ENCODE results near the gene MAP2K6. TPM values are rescaled to one million over a fixed set of nuclear protein-coding genes. Genes with fewer than 3 reads are reported as not detected.

Gene MAP2K6
- total RNA-seq, 1 donor from 2014 or later: 2.0 TPM

- Histone ChIP-seq H3K27me3 (ENCODE audit: low read depth) (no peaks in the 10 kb centered on the region), H3K36me3 (no peaks in the 10 kb centered on the region), H3K4me3 (no peak overlapping the region), H3K9me3 (replicated peaks) (no peaks in the 10 kb centered on the region), H3K27ac (replicated peaks) (no peak overlapping the region), H3K4me1 (peaks cover 20% of the 10 kb centered on the region)
- DNase-seq: no peak
- intact Hi-C loops (cut with micrococcal nuclease): loop anchor here (10.0 kb wide), 1 partner anchor 572 kb away; no protein-coding TSS in a partner anchor
- TF ChIP-seq, protein P1, sequence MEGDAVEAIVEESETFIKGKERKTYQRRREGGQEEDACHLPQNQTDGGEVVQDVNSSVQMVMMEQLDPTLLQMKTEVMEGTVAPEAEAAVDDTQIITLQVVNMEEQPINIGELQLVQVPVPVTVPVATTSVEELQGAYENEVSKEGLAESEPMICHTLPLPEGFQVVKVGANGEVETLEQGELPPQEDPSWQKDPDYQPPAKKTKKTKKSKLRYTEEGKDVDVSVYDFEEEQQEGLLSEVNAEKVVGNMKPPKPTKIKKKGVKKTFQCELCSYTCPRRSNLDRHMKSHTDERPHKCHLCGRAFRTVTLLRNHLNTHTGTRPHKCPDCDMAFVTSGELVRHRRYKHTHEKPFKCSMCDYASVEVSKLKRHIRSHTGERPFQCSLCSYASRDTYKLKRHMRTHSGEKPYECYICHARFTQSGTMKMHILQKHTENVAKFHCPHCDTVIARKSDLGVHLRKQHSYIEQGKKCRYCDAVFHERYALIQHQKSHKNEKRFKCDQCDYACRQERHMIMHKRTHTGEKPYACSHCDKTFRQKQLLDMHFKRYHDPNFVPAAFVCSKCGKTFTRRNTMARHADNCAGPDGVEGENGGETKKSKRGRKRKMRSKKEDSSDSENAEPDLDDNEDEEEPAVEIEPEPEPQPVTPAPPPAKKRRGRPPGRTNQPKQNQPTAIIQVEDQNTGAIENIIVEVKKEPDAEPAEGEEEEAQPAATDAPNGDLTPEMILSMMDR (IDR thresholded peaks at IDR 0.05; ENCODE audit: borderline replicate concordance): no peak
These were observed 158.2 kb downstream of the MAP2K6 start for GRCh38 chr17:69572747-69573146.

DNA sequence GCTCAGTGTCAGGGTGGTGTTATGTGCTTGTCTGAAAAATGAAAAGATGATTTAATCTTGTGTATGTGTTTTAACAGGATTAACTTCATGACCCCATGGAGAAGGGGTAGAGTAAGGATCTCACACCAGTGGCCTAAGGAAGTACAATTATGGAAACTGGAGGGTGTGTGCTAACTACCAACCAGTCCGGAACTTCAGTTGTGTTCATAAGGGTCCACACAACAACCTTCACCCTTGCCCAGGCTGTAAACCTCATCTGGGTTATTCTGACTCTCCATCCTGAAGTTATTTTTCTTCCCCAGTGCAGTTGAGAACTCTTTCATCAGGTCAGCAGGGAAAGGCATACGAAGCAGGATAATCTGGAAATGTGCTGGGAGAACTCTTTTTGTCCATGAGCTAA lies 158.9 kb downstream of the MAP2K6 start:
- H3K4me1 ChIP-seq: peaks cover 20% of the 10 kb centered on the region
- H3K27me3 ChIP-seq (ENCODE audit: low read depth): no peaks in the 10 kb centered on the region
- no peak overlapping the region for H3K27ac ChIP-seq (replicated peaks)
- no peaks in the 10 kb centered on the region for H3K36me3 ChIP-seq
- DNase-seq: no peak
- no peak overlapping the region for H3K4me3 ChIP-seq
- intact Hi-C loops (cut with micrococcal nuclease): loop anchor here (10.0 kb wide), 1 partner anchor 571 kb away; no protein-coding TSS in a partner anchor
- H3K9me3 ChIP-seq (replicated peaks): no peaks in the 10 kb centered on the region
- TF ChIP-seq, protein P1 (IDR thresholded peaks at IDR 0.05; ENCODE audit: borderline replicate concordance): no peak

DNA sequence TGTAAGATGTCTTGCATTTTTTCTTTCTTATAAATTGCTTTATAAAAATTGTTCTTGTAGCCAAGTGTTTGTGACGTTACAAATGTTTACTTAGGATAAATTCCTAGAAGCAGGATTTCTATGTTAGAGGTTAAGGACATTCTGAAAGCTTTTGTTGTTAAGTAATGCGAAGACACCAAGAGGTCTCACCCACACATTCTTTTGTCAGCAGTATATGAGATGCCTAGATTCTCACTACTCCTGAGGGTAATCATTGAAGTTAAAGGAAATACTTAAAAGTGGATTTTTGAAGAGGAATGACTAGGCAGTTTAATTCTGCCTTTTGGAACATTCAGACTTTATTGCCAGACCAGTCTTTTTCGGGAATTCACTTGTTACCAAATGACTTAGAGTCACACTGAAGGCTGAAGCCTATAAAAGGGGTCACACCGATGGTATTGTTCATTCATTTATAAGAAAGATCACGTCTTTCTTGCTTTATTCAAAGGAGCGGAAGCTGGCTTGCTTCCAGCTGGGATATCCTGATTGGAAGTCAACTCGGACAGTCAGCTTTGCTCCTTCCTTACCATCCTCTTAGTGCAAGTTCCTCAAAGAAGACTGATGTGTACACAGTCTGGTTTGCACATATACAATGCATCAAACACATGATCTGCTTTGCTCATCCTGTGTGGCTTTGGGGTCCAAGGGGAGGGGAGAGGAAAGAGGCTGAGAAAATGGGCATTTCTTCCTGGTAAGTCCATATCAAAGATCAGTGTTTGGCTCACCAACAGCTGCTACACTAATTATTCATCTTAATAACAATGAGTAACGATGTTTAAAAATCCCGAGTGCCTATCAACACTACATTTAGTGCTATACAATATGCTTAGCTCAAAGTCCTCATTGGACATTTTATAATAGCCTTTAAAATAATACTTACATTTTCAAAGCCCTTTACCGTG lies 160.0 kb downstream of the MAP2K6 start:
- H3K27ac ChIP-seq (replicated peaks): peak overlapping the region; percentile 61
- no peaks in the 10 kb centered on the region for H3K27me3 ChIP-seq (ENCODE audit: low read depth)
- no peak for DNase-seq
- no peak overlapping the region for H3K4me3 ChIP-seq
- H3K9me3 ChIP-seq (replicated peaks): no peaks in the 10 kb centered on the region
- H3K4me1 ChIP-seq: peaks cover 20% of the 10 kb centered on the region
- no peaks in the 10 kb centered on the region for H3K36me3 ChIP-seq
- TF ChIP-seq, protein P1 (IDR thresholded peaks at IDR 0.05; ENCODE audit: borderline replicate concordance): no peak
- intact Hi-C loops (cut with micrococcal nuclease): loop anchor here (10.0 kb wide), 1 partner anchor 570 kb away; no protein-coding TSS in a partner anchor

DNA sequence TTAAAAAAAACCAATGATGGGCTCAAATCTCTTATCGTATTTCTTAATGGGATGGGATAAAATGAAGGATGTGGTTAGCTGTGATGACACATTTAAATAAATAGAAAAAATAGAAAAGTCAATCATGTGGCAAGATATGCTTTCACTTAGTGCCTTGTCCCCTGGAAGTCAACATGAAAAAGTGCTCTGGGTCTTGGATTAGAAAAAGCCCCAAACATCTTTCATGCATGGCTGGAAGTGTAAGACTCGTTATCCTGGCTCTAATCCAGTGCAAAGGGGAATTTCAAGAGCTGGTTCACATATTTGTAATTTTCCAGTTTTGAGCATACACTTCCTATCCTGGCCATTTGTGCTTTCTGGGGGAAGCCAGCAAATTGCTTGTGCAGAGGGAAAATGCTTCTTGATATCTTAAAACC lies 160.9 kb downstream of the MAP2K6 start:
- Histone ChIP-seq H3K4me3 (no peak overlapping the region), H3K27me3 (ENCODE audit: low read depth) (no peaks in the 10 kb centered on the region), H3K27ac (replicated peaks) (peak overlapping the region; percentile 61), H3K9me3 (replicated peaks) (no peaks in the 10 kb centered on the region), H3K36me3 (no peaks in the 10 kb centered on the region), H3K4me1 (peaks cover 20% of the 10 kb centered on the region)
- no peak for DNase-seq
- TF ChIP-seq, protein P1 (IDR thresholded peaks at IDR 0.05; ENCODE audit: borderline replicate concordance): no peak
- intact Hi-C loops (cut with micrococcal nuclease): loop anchor here (10.0 kb wide), 1 partner anchor 569 kb away; no protein-coding TSS in a partner anchor

GRCh38 chr17:69577098-69577497 lies 162.6 kb downstream of the MAP2K6 start:
- intact Hi-C loops (cut with micrococcal nuclease): loop anchor here (10.0 kb wide), 1 partner anchor 568 kb away; no protein-coding TSS in a partner anchor
- Histone ChIP-seq H3K27me3 (ENCODE audit: low read depth) (no peaks in the 10 kb centered on the region), H3K36me3 (no peaks in the 10 kb centered on the region), H3K9me3 (replicated peaks) (no peaks in the 10 kb centered on the region), H3K4me1 (peaks cover 27% of the 10 kb centered on the region), H3K27ac (replicated peaks) (no peak overlapping the region), H3K4me3 (no peak overlapping the region)
- no peak for DNase-seq
- TF ChIP-seq, protein P1 (IDR thresholded peaks at IDR 0.05; ENCODE audit: borderline replicate concordance): no peak
